ENCODE data around the gene FLG. TPM values are rescaled to one million over a fixed set of nuclear protein-coding genes. Genes with fewer than 3 reads are reported as not detected.

Gene FLG
- total RNA-seq, 4 donors from 2014 or later, result not detected

DNA sequence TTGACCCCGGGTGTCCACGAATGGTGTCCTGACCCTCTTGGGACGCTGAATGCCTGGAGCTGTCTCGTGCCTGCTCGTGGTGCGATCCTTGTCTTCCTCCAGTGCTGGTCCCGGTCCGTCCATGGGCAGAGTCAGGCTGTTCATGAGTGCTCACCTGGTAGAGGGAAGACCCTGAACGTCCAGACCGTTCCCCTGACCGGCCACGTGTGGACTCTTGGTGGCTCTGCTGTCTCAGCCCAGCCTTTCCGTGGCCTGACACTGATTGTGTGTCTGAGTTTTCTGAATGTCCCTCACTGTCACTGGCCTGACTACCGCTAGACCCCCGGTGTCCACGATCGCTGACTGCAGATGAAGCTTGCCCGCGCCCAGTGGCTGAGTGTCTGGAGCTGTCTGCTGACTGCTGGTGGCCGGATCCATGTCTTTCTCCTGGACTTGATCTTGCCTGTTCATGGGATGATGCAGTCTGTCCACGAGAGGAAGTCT, 11.7 kb downstream of the FLG start:
- TF ChIP-seq, protein P1, sequence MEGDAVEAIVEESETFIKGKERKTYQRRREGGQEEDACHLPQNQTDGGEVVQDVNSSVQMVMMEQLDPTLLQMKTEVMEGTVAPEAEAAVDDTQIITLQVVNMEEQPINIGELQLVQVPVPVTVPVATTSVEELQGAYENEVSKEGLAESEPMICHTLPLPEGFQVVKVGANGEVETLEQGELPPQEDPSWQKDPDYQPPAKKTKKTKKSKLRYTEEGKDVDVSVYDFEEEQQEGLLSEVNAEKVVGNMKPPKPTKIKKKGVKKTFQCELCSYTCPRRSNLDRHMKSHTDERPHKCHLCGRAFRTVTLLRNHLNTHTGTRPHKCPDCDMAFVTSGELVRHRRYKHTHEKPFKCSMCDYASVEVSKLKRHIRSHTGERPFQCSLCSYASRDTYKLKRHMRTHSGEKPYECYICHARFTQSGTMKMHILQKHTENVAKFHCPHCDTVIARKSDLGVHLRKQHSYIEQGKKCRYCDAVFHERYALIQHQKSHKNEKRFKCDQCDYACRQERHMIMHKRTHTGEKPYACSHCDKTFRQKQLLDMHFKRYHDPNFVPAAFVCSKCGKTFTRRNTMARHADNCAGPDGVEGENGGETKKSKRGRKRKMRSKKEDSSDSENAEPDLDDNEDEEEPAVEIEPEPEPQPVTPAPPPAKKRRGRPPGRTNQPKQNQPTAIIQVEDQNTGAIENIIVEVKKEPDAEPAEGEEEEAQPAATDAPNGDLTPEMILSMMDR (IDR thresholded peaks at IDR 0.05; ENCODE audit: low read depth), result no peak

DNA sequence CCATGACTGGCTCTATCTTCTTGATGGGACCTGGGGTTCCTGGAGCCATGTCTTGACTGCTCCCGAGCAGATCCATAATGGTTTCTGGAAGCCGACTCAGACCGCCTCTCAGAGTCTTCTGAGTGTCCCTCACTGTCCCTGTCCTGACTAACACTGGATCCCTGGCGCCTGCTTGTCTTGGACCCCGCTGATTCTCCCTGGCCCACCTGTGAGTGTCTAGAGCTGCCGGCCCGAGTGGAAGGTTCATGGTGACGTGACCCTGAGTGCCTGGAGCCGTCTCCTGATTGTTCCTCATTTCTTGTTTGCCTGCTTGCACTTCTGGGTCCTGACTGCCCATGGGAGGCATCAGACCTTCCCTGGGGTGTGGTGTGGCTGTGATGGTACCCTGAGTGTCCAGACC, 15.1 kb downstream of the FLG start:
- TF ChIP-seq, protein P1 (IDR thresholded peaks at IDR 0.05; ENCODE audit: low read depth), result no peak

Other genes starting within 250 kb of the FLG start
- gene TCHHL1, start 236.2 kb downstream of the FLG start, total RNA-seq, result not detected
- gene TCHH, start 209.8 kb downstream of the FLG start, total RNA-seq, result 1 to 10 TPM in 3 of 4 donors, under 1 TPM in 1; 0.82 to 3.4 (median 2.4) TPM
- gene RPTN, start 166.0 kb downstream of the FLG start, total RNA-seq, result under 1 TPM in 2 of 4 donors, not detected in 2; 0.16 to 0.22 TPM
- gene HRNR, start 101.0 kb downstream of the FLG start, total RNA-seq, result not detected
- under 1 TPM in 1 of 4 donors, not detected in 3; under 0.01 TPM for gene FLG2, start 34.8 kb upstream of the FLG start, total RNA-seq
- not detected for gene CRNN, start 89.0 kb upstream of the FLG start, total RNA-seq
- gene LCE5A, start 185.6 kb upstream of the FLG start, total RNA-seq, result not detected
- gene CRCT1, start 189.2 kb upstream of the FLG start, total RNA-seq, result not detected
- not detected for gene LCE3E, start 241.5 kb upstream of the FLG start, total RNA-seq

All from subcutaneous adipose tissue (tissue), 4 donors.